HG02981 (cell line): ENCODE data around the gene HDAC7.
"Not testable (repeated sequence)": the region's sequence is repeated elsewhere in the genome, so short reads cannot be mapped to it uniquely, and the experiment has no call there.

Experiments used
- ATAC-seq: cut with Tn5 transposase; IDR thresholded peaks from one replicate; pipeline ENCODE4 v1.9.1; 2021; ENCODE audit warnings: mild to moderate bottlenecking, moderate library complexity; ENCODE audit not compliant: unreplicated experiment

The HDAC7 gene

GRCh38 chr12:47850153-47851084 lies 30.7 kb upstream of the HDAC7 start:
- no peak for ATAC-seq

DNA sequence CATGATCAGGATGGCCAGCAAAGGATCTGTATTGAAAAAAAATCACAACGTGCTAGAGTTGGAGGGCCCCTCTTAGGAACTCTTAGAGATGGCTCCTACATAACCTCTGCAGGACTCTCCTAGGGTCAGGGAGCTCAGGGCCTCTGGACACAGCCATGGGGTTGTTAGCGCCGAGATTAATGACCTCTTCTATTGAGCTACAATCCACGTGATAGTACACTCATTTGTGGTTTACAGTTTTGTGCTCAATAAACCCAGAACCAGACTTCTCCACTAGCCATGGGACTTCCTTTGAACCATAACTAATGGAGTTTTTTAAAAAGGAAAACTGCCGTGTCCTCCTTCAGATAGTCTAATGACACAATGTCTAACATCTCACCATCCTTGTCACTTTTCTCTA lies 29.6 kb upstream of the HDAC7 start:
- no peak for ATAC-seq

DNA sequence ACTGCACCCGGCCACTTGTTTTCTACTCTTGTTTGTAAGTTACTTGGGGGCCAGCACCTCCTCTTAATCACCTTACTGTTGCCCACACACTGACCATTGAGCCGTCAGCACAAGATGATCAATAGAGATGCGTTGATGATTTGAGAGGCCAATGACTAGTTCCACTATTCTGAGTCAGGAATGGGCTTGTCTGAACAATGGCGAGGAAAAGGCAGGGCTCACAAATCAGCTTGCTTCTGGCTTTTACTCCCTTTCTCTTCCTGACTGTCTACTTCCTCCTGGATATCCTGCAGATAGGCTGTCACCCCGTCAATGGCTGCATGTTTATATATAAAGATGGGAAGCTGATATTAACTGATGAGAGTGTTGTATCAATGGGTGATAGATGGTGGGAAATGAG lies 29.1 kb upstream of the HDAC7 start:
- no peak for ATAC-seq

DNA sequence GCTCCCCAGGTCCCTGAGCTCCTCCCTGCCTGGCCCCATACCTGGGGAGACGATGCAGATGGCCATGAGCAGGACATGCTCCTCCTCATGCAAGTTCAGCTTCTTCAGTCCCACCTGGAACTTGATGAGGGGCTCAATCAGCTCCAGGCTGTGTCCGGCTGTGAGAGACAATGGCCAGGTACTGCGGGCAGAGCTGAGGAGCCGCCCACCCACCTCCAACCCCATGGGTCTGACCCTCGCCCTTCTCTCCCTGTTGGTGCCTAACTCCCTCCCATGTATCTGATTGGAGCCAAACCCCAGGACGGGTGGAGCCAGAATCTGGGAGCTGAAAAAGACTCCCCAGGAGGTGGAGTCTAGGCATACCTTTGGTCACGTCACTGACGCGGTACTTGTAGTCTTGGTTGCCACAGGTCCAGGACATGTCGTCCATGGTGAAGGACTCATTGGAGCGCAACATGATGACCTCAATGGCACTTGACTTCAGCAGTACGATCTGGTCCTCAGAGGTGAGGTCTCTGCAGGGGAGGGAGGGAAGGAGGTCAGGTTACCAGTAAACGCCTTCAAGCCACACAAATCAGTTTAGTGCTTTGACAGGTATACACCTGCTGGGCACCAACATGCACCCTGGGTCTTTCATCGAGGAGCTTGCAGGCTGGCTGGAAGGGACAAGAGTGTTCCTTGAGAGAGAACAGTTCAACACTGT lies 26.7 kb upstream of the HDAC7 start:
- no peak for ATAC-seq

- no peak for ATAC-seq
These were observed 25.4 kb upstream of the HDAC7 start for GRCh38 chr12:47845081-47845480.

GRCh38 chr12:47844264-47845019 lies 24.7 kb upstream of the HDAC7 start:
- ATAC-seq: no peak

DNA sequence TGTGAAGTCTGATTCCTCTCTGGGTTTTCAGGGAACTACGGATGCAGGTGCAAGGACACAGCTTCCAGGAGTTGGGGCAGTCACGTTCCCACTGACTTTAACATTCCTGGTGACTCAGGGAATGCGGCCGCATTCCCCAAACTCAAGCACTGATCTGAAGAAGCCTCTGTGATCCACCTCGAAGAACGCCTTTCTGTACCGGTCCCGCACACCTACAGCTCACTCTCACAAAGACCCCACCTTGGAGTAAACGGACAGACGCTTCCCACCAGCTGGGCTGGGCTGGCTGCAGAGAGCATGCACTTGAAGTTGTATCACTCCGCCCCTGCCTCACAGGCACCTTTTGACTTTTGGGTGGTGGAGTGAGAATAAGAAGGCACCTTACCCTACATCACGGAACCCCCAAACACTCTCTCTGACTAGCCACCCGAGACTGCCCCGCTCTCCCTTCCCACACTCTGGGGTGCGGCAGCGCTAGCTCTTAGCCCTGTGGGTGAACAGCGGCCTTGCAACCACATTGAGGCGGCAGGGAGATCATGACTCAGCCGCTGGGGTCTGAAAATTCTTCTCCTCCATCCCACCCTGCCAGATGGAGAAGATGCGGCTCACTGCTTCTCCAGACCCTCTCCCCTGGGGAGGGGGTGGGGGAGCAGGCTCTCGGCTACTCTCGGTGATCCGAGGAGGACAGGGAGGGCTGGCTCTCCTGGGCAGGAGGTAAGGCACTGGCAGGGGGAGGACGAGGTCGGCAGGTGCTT lies 23.7 kb upstream of the HDAC7 start:
- ATAC-seq: no peak

- ATAC-seq: not testable (repeated sequence)
These were observed 22.8 kb upstream of the HDAC7 start for GRCh38 chr12:47842543-47842942.

DNA sequence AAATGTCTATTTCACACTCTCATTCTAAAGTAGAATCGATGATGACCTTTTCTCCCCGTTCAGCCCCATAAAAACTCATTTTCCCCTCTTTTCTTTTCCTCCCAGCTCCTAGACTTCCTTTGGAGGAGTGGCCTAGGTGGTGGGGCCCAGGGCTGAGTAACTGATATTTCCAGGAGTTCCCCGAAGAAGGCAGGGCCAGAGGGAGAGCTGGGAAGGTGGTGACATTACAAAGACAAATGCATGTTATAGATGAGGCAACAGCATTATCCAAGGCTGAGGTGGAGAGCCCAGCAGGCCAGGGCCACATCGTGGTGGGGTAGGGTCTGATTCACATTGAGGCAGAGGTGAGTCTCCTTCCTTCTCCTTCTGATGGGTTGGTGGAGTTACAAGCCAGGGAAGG lies 22.2 kb upstream of the HDAC7 start:
- ATAC-seq: no peak

GRCh38 chr12:47841501-47841900 lies 21.8 kb upstream of the HDAC7 start:
- no peak for ATAC-seq

- no peak for ATAC-seq
These were observed 20.9 kb upstream of the HDAC7 start for GRCh38 chr12:47840571-47840970.

- no peak for ATAC-seq
These were observed 19.6 kb upstream of the HDAC7 start for GRCh38 chr12:47839214-47839876.

- no peak for ATAC-seq
These were observed 18.7 kb upstream of the HDAC7 start for GRCh38 chr12:47838286-47838931.

DNA sequence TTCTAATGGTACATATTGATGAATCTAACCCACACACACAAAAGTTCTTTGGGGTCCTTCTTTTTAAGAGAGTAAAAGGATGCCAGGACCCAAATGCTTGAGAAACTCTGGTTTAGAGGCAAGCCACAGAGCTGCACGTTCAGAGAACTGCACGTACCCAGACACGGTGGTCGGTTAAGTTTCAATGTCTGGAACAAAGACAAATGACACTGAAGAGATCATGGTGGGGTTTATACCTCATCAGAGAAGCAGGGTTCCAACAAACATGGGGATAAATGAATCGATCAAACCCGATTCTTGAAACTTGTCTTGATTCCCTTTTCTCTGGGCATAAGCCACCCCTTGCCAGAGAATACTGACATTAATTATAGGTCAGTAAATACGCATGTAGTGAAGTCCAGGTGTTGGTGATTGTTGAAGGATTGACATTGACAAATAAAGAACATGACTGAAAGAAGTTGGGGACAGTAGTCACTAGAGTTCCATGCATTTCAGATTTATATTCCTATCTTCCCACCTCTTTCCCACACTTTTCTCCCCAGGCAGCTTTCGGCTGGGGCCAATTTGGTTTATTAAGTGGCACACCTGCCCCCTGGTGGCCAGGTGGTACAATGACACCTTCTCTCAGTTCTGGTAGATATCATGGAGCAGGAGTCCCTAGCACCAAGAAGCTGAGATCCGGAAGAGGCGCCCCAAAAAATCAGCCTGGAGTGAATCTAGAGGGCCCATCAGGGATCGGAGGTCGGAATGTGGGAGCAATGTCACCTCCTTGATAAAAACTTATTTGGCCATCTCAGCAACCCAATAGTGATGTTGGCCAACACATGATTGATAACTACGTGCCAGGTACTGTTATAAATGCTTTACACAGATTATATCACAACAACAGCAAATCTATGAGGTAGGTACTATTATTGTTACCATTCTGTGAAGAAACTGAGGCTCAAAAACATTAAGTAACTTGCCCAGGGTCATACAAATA lies 17.8 kb upstream of the HDAC7 start:
- ATAC-seq: no peak

DNA sequence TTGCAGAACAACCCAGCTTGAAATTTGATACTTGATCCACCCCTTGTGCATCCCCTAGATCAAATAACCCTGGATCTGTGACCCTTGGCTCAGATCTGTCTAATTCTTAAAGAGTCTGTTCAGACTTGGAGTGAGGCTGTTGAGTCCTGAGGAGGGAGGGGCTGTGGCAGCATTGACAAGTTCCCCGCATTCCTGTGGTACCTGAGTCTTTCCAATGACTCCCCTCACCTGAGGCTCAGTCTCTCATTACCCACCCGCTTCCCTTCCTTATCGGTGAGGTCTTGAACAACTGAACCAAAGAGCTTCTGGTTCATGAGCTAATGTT lies 16.1 kb upstream of the HDAC7 start:
- ATAC-seq: no peak

DNA sequence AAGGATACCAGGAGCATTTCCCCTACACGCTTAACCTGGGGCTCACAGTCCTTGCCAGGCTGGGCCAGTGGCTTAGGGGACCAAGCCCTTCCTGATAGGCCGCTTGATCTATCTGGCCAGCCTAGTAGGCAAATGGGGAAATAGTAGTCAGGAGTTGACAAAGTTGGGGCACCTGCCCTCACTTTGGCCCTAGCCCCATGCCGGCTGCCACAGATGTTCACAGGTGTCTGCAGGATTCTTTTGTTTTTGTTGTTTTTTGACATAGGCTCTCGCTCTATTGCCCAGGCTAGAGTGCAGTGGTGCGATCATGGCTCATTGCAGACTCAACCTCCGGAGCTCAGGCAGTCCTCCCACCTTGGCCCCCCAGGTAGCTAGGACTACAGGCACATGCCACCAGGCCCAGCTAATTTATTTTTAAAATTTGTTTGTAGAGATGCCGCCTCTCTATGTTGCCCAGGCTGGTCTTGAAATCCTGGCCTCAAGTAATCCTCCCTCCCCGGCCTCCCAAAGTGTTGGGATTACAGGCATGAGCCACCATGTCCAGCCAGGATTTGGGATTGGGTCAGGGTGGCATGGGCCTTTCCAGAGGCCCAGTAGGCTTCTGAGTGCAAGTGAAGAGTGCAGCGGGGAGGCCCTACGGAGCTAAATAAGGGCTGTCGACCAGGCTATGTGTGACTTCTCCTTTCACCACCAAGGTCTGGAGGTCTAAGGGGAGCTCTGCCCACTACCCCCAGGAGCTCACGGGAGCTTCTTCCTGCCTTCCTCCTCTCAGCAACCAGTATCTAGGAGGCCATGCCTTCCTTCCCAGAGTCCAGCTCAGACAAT lies 15.5 kb upstream of the HDAC7 start:
- no peak for ATAC-seq

- no peak for ATAC-seq
These were observed 14.6 kb upstream of the HDAC7 start for GRCh38 chr12:47834199-47834903.
